OCI-M2 (cell line): ENCODE results near the gene CFAP92.
"Not testable (repeated sequence)": the region's sequence is repeated elsewhere in the genome, so short reads cannot be mapped to it uniquely, and the experiment has no call there.

Experiments
- DNase-seq: peaks from one replicate; lab custom pipeline; 2025; ENCODE audit not compliant: unreplicated experiment; lab: John Stamatoyannopoulos, UW

Gene CFAP92

DNA sequence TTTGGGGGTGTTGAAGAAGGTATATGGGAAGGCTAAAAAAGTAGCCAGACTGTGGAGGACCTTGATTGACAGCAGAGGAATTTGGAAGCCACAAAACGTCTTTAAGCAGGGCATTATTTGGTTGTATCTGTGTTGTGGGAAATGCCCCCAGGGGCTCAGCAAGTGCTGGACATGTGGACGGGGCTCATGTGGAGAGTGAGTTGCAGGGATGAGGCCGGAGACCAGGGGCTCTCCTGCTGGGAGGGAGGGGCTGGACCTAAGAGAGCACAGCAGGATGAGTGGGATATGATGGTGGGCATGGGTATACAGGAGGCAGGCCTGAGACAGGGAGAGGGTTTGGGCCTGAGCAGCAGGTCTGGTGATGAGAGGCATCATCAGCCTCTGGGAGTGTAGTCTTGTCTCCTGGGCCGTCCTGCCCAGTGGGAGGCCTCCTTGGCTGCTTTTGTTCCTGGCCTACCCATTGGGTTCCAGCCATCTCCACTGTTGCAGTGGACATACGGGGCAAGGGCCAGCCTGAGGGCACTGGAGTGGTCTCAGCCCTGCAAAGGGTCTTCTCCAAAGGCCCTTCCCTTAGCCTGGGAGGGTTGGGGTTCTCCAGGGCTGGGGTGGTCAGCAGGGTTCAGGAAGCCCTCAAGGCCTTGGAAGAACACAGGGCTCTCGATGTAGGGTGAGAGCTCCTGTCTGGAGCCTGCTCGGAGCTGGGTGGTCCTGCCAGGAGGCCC is 86.9 kb downstream of the CFAP92 start:
- no peak for DNase-seq

GRCh38 chr3:128906031-128906803 is 87.7 kb downstream of the CFAP92 start:
- no peak for DNase-seq

GRCh38 chr3:128903501-128903900 is 90.4 kb downstream of the CFAP92 start:
- no peak for DNase-seq

GRCh38 chr3:128902426-128902825 is 91.5 kb downstream of the CFAP92 start:
- no peak for DNase-seq

- no peak for DNase-seq
Observed at GRCh38 chr3:128895843-128896697, 97.8 kb downstream of the CFAP92 start.

DNA sequence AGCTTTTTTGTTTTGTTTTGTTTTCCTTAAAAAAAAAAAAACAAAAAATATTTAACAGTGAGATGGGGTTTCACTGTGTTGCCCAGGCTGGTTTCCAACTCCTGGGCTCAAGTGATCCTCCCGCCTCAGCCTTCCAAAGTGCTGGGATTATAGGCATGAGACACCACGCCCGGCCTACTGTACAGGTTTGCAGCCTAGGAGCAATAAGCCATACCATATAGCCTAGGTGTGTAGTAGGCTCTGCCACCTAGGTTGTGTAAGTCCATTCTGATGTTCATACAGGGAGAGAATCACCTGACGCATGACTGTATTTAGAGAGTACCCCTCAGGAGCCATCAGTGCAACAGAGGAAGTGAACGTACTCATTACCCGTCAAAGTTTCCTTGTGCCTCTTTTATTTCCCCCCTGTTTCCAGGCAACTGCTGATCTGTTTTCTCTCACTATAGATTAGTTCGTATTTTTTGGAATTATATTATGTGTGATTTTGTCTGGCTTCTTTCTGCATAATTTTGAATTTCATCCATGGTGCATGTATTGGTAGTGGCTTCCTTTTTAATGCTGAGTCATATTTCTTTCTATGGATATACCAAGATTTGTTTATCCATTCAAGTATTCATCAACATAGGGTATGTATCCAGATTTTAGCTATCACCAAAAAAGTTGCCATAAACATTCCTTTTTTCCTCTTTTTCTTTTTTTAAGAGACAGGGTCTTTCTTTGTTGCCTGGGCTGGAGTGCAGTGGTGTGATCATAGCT is 104.6 kb downstream of the CFAP92 start:
- DNase-seq = no peak

GRCh38 chr3:128884992-128885391 is 108.9 kb downstream of the CFAP92 start:
- no peak for DNase-seq

DNA sequence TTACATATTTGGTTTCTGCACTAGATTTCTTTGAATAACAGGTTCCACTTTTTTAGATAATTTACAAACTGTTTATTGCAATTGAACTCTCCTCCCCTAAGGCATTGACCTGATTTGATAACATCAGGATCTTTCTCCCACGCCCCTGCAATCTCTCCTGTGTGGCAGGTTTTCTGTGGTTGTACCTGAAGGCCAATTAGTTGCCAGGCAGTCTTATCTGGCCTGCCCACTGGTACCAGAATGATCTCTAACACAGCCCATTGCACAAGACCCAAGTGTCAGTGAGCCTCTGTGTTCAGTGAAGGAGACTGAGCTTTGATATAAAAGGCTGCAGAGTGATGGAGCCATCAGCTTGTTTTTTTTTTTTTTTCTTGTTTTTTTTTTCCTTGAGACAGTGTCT is 111.2 kb downstream of the CFAP92 start:
- DNase-seq = no peak

GRCh38 chr3:128881576-128881975 is 112.3 kb downstream of the CFAP92 start:
- no peak for DNase-seq

DNA sequence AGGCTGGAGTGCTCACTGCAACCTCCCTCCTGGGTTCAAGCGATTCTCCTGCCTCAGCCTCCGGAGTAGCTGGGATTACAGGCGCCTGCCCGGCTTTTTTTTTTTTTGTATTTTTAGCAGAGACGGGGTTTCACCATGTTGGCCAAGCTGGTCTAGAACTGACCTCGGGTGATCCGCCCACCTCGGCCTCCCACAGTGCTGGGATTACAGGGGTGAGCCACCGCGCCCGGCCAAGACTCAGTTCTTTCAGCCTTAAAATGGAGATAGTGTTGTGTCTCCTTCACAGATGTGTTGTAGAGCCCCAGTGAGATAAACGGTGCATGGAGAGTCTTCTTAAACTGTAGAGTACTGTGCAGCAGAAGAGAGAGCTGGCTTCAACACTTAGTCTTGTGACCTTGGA is 113.4 kb downstream of the CFAP92 start:
- not testable (repeated sequence) for DNase-seq

- DNase-seq = no peak
Observed at GRCh38 chr3:128879991-128880390, 113.9 kb downstream of the CFAP92 start.

GRCh38 chr3:128879125-128879969 is 114.5 kb downstream of the CFAP92 start, which contains the start of gene ACAD9:
ACAD9 (plus strand) TSS chr3:128879620; CDS start chr3:128879692, 72 bp downstream.
- peak; percentile 56 for DNase-seq

GRCh38 chr3:128878556-128879124 is 115.2 kb downstream of the CFAP92 start:
- no peak for DNase-seq

- no peak for DNase-seq
Observed at GRCh38 chr3:128878011-128878457, 115.8 kb downstream of the CFAP92 start.

GRCh38 chr3:128875556-128876120 is 118.2 kb downstream of the CFAP92 start:
- no peak for DNase-seq

DNA sequence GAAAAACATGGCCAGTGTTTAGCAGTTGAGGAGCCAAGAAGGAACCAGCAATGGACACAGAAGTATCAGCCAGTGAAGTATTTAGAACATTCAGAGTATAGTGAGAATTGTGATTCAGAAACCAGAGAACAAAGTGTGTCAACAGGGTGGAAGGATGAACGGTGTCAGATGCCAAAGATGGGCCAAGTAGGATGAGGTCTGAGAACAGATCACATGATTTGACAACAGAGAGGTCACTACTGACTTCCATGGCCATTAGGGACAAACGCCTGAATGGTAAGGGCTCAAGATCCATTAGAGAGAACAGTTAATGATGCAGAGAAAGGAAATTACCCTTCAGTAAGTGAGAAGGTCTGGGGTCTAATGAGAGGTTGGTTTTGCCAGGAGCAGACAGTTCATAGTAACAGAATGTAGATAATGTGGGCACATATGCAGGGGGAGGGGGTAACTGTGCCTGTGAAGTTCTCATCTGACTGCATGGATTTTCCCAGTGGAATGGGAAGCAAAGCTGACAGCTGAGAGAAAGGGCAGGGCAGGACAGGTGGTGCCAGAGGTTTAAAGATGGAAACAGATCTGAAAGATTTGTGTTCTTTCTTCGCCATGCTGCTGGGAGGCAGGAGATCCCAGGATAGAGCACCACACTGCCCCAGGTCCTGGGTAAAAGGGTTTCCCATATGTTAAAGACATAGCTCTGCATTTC is 119.2 kb downstream of the CFAP92 start:
- DNase-seq = no peak

- DNase-seq = no peak
Observed at GRCh38 chr3:128873244-128874022, 120.4 kb downstream of the CFAP92 start.

DNA sequence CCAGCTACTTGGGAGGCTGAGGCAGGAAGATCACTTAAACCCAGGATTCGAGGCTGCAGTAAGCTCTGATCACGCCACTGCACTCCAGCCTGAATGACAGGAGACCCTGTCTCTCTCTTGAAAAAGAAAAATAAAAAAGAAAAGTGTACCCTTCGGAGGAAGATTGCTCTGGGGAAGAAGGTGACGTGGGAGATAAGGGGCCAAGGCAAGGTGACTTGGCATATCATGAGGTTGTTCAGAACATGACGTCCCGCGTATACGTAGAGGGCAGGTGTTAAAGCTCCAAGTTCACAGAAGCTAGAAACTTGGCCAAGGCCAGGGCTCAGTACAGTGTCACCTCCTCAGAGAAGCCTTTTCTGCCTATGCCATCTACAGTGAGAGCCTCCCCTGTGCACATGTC is 121.1 kb downstream of the CFAP92 start:
- no peak for DNase-seq
